ENCODE results near the gene PRRX2.

The PRRX2 gene

DNA sequence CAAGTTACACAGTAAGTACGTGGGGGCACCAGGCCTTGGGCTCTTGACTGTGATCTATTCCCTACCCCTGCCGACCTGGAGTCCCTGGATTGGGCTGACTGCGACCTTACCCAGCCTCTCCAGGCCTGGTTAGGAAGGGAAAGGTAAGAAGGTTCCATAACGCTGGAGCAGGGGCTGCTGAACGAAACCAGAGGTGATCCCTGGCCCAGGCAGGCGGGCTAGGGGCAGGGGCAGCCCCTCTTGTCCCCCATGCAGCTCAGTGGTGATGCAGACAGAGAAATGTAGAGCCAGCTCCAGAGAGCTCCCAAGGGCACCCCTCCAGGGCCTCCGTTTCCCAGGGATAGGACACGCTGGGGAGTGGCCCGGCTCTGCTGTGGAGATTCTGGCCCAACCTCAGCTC is 14.1 kb downstream of the PRRX2 start:
- DNase-seq (ENCODE audit: low read depth): no peak

DNA sequence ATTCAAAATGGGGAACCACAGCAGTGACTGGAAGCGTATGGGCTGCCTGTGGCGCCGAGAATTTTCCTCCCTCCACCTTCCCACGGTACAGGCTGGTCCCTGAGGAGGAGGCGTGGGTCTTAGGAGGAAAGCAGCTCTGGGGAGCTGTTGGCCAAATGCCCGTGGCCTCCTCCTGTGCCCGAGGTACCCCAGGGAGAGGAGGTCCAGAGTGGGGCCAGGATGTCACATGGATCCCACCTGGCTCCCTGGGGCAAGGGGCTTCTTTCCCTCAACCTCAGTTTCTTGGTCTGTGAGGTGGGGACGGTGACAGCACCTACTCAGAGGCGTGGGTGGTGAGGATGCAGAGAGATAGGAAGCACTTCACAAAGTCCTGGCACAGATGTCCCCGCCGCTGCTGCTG is 16.5 kb downstream of the PRRX2 start:
- no peak for DNase-seq (ENCODE audit: low read depth)

DNA sequence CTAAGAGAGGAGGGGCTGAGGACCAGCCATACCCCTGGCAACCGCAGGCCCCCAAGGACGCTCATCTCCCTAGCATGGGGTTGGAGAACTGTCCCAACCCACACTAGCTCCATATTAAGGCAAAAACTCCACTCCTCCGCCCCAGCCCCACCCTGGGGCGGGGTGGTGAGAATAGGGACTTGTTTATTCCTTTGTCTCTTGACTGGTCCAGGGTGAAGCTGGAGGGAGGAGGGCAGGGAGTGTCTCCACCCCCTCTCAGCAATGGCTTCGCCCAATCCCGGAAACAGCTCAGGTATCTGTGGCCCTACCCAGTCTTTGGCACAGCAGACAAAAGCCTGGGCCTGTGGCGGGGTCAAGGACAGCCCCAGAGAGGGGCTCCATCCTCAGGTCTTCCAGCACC is 16.9 kb downstream of the PRRX2 start:
- DNase-seq (ENCODE audit: low read depth): no peak

DNA sequence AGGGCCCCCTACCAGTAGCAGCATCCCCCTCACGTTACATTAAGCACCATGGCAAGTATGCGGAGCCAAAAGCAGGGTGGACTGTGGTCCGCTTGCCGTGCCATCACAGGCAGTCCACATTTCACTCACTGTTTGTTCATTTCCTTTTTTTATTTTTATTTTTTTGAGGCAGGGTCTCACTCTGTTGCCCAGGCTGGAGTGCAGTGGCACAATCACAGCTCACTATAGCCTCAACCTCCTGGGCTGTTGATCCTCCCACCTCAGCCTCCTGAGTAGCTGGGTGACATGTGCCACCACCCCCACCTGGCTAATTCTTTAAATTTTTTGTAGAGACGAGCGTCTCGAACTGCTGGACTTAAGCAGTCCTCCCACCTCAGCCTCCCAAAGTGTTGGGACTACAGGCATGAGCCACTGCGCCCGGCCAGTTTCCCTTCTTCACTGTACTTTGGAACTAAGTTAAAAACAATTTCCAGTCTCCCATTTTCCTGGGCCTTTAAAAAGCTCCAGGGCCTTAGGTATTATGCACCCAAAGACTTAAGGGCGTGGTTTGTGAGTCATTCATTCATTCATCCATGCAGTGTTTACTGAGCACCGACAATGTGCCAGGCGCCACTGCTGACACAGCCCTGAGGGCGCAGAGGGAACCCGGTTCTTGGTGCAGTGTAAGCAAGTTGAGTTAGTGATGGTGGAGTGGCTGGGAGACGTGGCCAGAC is 19.9 kb downstream of the PRRX2 start:
- no peak for DNase-seq (ENCODE audit: low read depth)

DNA sequence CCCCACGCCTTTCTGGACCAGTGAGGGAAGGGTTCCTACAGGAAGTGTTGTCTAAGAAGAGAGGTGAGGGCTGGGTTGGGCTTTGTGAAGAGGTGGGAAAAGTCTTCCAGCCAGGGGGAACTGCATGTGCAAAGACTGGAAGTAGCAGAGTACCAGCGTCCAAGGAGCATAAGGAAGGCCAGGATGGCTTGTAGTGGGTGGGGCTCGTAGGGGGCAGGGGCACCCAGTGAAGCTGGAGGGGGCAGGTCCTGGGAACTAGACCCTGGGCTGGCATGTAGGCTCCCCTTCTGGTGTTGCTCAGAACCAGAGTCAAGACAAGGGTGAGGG is 20.4 kb downstream of the PRRX2 start:
- no peak for DNase-seq (ENCODE audit: low read depth)

DNA sequence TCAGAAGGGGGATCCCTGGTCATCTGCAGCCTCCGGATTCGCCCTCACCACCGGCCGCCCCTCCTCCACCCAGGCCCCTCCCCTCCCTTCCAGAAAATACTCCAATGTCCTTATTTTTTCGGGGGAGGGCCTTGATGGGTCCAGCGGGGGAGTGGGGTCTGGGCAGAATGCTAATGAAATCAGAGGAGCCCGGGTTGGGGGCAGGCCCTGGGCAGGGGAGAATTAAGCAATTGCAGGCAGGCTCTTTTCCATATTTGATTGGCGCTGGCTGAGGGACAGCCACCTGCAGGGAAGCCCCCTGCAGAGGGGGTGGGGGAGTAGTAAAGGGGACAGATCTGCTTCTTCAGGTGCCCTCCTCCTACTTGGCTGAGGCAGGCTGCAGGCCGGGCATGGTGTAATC is 21.3 kb downstream of the PRRX2 start:
- DNase-seq (ENCODE audit: low read depth): no peak

DNA sequence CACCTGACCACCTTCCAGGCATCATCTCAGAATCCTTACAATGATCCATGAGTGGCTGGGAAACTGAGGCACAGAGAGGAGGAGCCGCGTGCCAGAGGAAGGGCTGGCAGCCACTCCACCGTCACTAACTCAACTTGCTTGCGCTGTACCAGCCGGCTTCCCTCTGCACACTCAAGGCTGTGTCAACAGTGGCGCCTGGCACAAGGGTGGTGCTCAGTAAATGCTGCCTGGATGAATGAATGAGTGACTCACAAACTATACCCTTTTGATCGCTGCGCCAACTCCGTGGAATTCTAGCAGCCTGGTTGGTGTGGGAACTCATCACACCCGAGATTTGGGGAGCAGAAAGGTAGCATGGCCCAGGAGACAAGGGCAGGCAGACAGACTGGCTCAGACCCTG is 21.9 kb downstream of the PRRX2 start:
- no peak for DNase-seq (ENCODE audit: low read depth)

DNA sequence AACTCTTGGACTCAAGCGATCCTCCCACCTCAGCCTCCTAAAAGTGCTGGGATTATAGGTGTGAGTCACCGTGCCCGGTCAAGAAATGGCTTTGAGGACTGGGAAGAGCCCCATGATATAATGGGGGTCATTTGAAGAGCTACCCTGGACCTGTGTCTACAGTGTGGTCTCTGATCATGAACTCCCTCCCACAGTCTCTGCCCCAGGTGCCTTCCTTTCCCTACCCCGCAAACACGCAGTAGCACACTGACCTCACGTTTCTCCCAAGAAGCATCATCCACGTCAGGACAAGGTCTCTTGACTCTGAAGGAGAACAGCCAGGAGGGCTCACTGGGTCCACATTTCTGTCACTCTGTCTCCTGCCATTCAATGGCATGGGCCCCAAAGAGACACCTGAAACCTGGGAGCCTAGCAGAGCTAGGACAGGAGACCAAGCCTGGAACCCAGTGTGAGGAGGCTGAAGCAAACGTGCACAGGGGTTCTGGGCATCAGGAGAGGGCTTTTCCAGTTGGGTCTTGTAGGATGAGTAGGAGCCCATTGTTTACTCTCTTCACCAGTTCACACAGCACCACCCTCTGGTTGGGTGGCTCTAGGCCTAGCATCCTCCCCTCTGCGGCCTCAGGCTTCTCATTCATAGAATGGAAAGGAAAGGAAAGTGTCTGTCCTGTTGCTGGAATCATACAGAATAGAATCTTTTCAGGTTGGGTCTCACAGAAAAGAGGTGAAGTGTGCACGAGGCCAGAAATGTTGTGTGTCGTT is 23.0 kb downstream of the PRRX2 start:
- no peak for DNase-seq (ENCODE audit: low read depth)

DNA sequence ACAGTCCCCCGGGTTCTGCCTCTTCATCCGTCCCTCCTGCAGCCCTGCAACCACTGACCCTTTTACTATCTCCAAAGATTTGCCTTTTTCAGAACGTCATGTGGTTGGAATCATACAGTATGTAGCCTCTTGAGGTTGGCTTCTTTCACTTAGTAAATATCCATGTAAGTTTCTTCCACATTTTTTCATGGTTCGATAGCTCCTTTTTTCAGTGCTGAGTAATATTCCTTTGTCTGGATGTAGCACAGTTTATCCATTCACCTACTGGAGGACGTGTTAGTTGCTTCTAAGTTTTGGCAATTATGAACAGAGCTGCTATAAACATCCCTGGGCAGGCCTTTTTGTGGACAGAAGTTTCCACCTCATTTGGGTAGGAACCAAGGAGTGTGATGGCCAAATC is 27.1 kb downstream of the PRRX2 start:
- no peak for DNase-seq (ENCODE audit: low read depth)

DNA sequence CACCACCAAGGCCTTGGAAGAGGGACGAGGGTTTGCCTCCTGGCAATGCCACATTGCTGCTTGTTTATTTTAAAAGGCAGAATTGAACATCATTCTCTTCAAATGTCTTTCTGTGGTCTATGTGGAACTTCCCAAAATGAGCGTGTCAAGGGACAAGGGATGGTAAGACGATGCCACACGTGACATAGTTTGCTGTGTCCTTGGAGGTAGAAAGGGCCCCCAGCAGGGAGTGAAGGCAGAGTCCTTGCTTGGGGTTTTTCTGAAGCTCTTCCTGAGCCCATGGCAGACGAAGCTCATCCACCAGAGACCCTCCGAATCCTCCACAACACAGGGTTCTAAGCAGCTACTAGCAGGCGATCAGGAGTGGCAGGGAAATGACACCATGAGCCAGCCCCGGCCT is 28.3 kb downstream of the PRRX2 start:
- no peak for DNase-seq (ENCODE audit: low read depth)

DNA sequence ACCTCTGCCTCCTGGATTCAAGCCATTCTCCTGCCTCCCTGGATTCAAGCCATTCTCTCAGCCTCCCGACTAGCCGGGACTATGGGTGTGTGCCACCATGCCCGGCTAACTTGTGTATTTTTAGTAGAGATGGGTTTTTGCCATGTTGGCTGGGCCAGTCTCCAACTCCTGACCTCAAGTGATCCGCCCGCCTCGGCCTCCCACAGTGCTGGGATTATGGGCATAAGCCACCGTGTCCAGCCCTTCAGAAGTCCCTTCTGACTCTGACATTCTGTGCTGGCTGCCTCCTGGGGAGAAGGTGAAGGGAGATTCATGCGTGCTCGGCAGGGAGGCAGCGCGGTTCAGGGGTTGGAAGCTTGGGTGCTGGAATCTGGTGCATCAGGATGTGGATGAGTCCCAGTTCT is 28.8 kb downstream of the PRRX2 start:
- DNase-seq (ENCODE audit: low read depth): no peak

DNA sequence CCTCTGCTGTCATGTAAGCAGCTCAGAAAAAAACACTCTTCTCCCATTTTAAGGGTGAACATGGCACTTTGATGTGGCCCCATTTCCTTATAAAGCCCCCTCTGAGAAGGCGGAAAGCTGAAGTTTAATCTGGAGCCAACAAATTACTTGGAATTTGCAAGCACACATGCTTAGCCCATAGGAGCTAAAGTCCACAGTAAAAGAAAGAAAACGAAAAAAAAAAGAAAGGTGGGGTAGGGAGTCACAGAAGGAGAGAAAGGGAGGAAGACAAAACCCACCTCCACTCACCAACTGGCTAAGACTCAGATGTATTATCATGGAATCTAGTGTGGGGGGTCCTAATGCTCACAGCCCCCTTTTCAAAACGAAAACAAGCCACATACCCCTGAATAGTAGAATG is 30.4 kb downstream of the PRRX2 start:
- no peak for DNase-seq (ENCODE audit: low read depth)

DNA sequence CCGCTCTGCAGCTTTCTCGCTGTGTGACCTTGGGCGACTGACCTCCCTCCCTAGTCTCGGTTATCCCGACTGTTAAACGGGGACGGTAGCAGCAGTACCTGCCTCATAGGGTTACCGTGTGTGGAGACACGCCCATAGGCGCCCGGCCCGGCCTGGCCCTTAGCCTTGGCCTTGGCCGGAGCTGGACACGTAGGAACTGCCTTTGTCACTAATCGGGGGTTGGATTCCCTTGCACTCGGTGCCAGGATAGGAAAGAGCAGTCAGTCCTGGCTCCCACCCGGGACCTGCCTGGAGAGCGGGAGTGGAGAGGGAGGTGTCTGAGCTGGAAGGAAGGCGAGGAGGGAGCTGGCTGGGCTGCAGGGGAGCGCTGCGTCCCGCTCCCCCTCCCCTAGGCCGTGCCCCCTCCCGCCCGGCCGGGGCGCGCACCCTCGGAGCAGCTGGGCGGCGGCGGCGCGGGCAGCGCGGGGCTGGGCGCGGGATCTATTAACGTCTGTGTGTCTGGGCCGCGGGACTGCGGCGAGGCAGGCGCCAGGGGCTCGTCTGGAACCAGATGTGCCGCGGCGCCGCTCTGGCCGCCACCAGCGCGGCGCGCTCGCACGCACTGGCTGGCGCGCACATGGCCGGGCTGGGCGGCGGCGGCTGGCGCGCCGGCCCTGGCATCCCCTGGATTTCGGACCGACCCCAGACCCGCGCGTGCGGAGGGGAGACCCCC is 31.7 kb downstream of the PRRX2 start:
- DNase-seq (ENCODE audit: low read depth): no peak

DNA sequence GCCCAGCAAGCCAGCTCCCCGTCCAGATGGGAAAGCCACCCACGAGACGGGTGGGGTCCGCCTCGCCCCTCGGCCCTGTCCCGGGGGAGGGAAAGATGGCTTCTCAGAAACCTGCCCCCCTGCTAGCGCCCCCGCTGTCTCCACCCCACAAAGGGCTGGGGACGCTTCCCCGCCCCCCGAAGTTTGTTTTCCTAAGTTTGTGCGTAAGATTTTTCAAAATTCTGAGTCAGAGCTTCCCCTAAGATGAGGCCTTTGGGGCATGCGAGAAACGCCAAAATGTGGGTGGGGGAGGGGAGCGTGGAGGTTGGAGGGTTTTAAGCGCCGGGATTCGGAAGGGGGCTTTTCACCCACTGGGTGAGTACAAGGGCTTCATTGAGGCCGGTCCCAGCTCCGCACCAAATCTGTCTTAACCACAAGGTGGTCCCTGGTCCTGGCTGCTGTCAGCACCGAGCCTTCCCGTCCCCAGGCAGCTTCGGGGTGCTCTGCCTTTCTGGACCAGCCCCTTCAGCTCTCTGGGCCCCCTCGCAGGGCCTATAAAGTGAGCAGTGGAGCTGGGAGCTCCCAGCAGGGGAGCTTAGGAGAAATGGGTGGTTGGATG is 32.3 kb downstream of the PRRX2 start:
- DNase-seq (ENCODE audit: low read depth): peak; percentile 35

DNA sequence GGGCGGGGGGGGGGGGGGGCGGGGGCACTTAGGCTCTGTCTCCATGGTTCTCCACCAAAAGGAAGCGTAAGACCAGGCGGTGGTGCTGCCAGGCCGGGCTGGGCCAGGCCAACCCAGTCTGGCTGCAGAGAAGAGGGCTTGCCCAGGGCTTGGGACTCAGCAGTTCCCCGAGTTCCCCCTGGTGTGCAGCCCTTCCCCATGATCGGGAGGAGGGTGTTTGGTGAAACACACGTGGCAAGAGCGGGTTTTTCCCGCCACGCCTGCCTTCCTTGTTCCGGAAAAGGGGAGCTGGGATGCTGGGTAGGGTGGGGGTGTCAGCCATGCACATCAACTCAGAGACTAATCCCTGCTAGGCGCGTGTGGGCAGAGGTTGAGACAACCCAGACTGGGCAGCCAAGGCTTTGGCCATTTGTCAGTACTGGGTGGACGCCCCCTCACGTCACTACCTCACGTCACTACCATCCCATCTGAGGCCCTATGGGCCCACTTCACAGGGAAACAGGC is 32.9 kb downstream of the PRRX2 start:
- no peak for DNase-seq (ENCODE audit: low read depth)

DNA sequence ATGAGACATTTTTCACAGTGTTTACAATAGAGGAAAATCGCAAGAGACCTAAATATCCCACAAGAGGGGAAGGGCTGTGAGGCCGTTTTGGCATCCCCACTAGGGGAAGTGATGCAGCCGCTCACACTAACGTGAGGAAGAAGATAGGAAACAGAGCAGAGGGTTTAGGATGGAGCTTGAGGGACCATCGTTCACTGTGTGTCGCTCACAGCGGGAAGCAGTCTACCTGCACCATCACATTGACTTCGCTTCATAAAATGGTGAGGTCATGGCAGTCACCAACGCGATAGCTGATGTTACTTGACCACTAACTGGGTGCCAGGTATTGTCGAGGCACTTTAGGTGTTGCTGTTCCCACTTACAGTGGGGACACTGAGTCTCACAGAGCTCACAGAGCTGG is 35.6 kb downstream of the PRRX2 start:
- no peak for DNase-seq (ENCODE audit: low read depth)

DNA sequence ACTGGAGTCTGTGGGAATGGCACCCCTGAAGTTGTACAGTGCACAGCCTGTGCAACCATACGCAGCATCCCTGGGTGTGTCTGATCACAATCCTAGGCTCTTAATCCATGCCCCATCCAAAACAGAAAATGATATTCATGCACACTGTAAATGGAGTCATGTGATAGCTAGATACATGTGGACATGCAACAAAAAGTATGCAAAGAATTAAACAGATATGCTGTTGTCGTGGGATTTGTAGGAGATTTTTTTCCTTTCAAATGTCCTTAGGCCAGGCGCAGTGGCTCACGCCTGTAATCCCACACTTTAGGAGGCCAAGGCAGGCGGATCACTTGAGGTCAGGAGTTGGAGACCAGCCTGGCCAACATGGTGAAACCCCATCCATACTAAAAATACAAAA is 36.1 kb downstream of the PRRX2 start:
- no peak for DNase-seq (ENCODE audit: low read depth)

DNA sequence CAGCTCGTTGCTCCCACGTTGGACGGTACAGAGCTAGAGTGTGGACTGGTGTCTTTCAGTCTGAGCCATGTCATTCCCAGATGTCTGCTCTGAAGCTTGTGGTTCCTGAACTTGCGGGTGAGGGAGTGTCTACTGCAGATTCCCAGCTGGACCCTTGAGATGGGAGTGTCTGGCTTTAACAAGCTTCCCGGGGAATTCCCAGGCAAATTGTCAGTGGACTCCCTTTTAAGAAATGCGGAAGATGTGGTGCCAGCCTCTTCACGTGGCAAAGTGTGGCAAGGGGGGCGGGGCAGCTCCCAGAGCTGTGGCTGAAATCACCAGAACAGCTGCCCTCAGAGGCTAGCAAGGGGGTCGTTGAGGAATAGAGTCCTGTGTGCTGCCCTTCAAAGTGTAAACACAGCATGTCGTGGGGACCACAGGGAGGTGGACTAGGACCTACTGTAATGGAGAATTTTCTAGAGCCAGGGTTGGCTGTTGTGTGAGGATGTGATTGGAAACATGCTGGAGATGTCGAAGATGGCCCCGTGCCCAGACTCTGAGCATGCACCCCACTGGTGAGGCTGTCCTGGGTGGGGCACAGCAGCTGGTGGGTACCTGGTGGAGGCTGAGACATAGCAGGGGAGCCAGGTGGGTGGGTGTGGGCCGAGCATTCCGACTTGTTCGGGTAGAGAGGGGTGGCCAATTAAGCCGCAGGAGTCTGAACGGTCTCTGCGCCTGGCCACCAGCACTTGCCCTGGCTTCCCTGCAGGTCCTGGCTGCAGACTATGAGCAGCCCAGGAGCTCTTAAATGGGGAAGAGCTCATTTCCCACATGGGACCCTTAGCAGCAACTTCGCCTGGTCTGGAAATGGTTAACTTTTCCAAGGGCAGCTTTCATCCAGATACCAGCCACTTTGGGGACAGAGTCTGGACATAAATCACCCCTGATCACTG is 37.4 kb downstream of the PRRX2 start:
- no peak for DNase-seq (ENCODE audit: low read depth)

DNA sequence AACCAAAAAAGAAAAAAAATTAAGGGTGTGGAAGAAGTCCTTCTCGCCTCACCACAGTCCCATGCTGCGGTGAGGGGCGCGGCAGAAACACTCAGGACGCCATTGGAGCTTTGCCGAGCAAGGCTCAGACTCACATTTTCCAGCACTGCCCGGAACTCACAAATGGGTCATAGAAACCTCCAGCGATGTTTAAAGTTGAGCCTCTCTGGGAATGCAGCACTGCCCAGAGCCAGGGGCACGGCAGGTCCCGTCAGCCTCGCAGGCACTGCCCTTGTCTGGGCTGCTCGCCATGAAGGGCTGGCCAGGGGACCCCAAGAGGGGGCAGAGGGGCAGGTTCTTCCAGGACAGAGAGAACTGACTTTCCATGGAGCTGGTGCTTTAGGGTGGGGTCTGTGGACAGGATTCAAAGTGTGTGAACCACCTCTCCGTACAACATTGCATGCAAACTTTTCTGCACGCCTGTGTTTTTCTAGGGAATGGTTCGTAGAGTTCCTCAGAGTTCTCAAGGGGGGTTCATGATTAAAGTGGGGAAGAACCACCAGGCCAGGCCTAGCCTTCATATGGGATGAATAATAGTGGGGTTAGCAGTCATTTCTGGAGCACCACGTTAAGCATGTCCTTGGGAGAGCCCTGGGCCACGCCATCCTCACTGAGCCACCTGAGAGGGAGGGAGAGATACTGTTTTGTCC is 38.4 kb downstream of the PRRX2 start:
- DNase-seq (ENCODE audit: low read depth): no peak

DNA sequence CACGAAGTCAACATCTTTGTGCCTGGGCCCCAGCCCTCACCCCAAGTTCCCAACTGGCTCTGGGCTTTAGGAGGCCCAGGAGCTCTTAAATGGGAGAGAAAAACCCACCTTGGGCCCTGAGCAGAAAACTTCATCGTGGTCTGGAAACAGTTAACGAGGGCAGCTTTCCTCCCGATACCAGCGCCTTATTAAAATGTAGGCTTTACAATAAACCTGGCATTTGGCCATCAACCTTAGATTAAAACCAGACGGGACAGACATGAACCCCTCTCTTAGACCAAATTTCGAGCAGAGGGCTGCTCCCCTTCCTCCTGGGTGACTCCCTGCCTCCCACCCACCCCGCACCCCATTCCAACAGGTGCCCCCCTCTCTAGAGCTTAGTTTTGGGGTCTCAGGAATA is 39.4 kb downstream of the PRRX2 start:
- DNase-seq (ENCODE audit: low read depth): no peak

DNA sequence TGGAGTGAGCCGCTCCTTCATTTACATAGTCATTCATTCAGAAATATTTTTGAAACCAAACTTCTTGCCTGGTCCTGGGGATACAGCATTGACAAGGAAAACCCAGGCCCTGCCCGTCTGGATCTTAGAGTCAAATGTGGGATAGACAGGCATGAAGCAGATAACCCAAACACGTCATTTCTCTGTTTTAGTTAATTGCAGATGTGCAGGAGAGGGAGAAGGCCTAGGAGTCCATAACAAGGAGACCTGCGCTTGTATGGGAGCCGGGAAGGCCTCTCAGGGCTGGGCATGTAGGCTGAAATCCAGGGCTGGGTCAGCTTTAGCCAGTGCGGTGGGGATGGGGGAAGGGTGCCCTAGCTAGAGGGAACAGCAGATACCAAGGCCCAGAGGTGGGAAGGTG is 43.3 kb downstream of the PRRX2 start:
- DNase-seq (ENCODE audit: low read depth): no peak

Measured in stimulated activated CD8-positive, alpha-beta memory T cell treated with anti-CD3 and anti-CD28 coated beads, Interleukin-7, amount 100 ng/mL, for 24 hours (primary cell).